Astrocyte (in vitro differentiated cells and primary cell): ENCODE data around the gene FAM149B1. TPM values are rescaled to one million over a fixed set of nuclear protein-coding genes. Genes with fewer than 3 reads are reported as not detected.

Experiments used
- DNase-seq: peaks from one replicate; pipeline ENCODE4 v3.0.0-alpha.2; 2010; ENCODE audit warnings: low read depth
- FAIRE-seq: peaks from 2 replicates; lab custom pipeline; 2011; peaks lifted over from hg19 to GRCh38; lab: Jason Lieb, UNC
- H2AFZ ChIP-seq: 2 replicates; pipeline ENCODE4 v1.6.0; 2012; ENCODE audit warnings: low read depth, low read length, inconsistent platforms
- H3K27ac ChIP-seq: 2 replicates; pipeline ENCODE4 v1.5.1; 2011; ENCODE audit warnings: low read depth, low read length, inconsistent platforms
- H3K27me3 ChIP-seq: 2 replicates; pipeline ENCODE4 v1.6.0; 2011; ENCODE audit warnings: low read length, inconsistent platforms; ENCODE audit not compliant: insufficient read depth
- H3K36me3 ChIP-seq: 2 replicates; pipeline ENCODE4 v1.5.1; 2011; ENCODE audit warnings: low read length, inconsistent platforms; ENCODE audit not compliant: insufficient read depth
- H3K4me1 ChIP-seq: 2 replicates; pipeline ENCODE4 v1.5.1; 2011; ENCODE audit warnings: low read length, inconsistent platforms; ENCODE audit not compliant: insufficient read depth
- H3K4me2 ChIP-seq: 2 replicates; pipeline ENCODE4 v1.6.0; 2012; ENCODE audit warnings: low read length, inconsistent platforms
- H3K4me3 ChIP-seq: 2 replicates; pipeline ENCODE4 v1.5.1; 2011; ENCODE audit warnings: low read depth, mild to moderate bottlenecking, low read length, inconsistent platforms; ENCODE audit not compliant: insufficient read depth
- H3K79me2 ChIP-seq: 2 replicates; pipeline ENCODE4 v1.6.0; 2012; ENCODE audit warnings: mild to moderate bottlenecking, low read length, inconsistent platforms; ENCODE audit not compliant: insufficient read depth
- H3K9ac ChIP-seq: 2 replicates; pipeline ENCODE4 v1.6.0; 2012; ENCODE audit warnings: mild to moderate bottlenecking, low read length, inconsistent platforms
- H3K9me3 ChIP-seq: 2 replicates; pipeline ENCODE4 v1.5.1; 2012; ENCODE audit warnings: low read depth, mild to moderate bottlenecking, low read length, inconsistent platforms; ENCODE audit not compliant: insufficient read depth
- H4K20me1 ChIP-seq: 2 replicates; pipeline ENCODE4 v1.6.0; 2012; ENCODE audit warnings: low read length, inconsistent platforms; ENCODE audit not compliant: insufficient read depth
- H3K27ac Mint-ChIP-seq: one replicate; pipeline ENCODE4 v1.8.0; 2021; ENCODE audit warnings: mild to moderate bottlenecking, mixed read lengths; ENCODE audit not compliant: unreplicated experiment
- H3K27me3 Mint-ChIP-seq: one replicate; pipeline ENCODE4 v1.8.0; 2021; ENCODE audit warnings: low read depth, mixed read lengths; ENCODE audit not compliant: unreplicated experiment
- H3K36me3 Mint-ChIP-seq: one replicate; pipeline ENCODE4 v1.8.0; 2021; ENCODE audit warnings: low read depth, mixed read lengths; ENCODE audit not compliant: unreplicated experiment
- H3K4me1 Mint-ChIP-seq: one replicate; pipeline ENCODE4 v1.8.0; 2021; ENCODE audit warnings: low read depth, mixed read lengths; ENCODE audit not compliant: unreplicated experiment
- H3K4me3 Mint-ChIP-seq: one replicate; pipeline ENCODE4 v1.8.0; 2021; ENCODE audit warnings: mild to moderate bottlenecking, moderate library complexity, mixed read lengths; ENCODE audit not compliant: unreplicated experiment
- H3K9me3 Mint-ChIP-seq: one replicate; pipeline ENCODE4 v1.8.0; 2021; ENCODE audit warnings: mild to moderate bottlenecking, mixed read lengths; ENCODE audit not compliant: unreplicated experiment
- EZH2 ChIP-seq: IDR thresholded peaks from 2 replicates; pipeline ENCODE4 v1.6.1; 2012; ENCODE audit warnings: mild to moderate bottlenecking, low read length, inconsistent platforms; ENCODE audit not compliant: insufficient read depth
- total RNA-seq: library from RNA; stranded (reverse); gene quantifications from 2 replicates; pipeline ENCODE4 v1.2.1, GENCODE V29; 2021
- TF ChIP-seq, protein P1 (sequence below): IDR thresholded peaks from 2 replicates; pipeline ENCODE4 v1.5.1; 2011; ENCODE audit warnings: low read depth, mild to moderate bottlenecking, inconsistent platforms, low read length, moderate library complexity; ENCODE audit not compliant: insufficient read depth

The FAM149B1 gene
- total RNA-seq, 1 donor from 2014 or later = 14.0 TPM

DNA sequence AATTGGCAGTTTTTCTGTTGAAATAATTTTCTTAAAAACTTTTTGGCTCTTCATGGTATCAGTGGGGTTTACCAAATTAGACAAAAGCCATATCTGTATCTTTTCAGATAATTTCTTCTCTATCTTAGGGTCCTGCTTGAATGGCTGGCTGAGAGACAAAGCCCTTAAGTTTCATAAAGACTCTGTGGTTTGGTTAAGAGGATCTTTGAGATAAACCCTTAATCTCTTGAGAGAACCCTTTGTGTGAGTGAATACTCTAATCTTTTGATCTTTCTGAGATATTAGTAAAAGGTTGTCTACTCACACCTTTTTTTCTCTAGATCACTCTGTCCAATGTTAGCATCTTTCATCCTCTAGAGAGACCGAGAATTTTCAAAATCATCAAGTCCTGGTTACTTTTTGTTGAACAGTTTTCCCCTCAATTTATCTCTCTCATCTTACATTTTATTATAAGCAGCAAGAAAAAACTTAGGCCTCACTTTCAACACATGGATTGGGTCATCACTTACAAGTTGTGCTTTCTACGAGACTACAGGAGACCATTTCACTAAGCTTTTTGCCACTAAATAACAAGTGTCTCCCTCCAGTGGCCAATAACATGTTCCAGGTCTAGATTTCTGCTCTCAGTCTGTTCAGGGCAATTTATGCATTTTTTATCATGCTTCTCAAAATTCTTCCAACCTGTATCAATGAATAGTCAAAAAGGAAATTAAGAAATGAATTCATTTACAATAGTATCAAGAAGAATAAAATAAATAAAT, 50.7 kb downstream of the FAM149B1 start:
- H2AFZ ChIP-seq = no peak overlapping the region
- H3K27me3 ChIP-seq = no peaks in the 10 kb centered on the region
- Mint-ChIP-seq H3K9me3 (no peaks in the 10 kb centered on the region), H3K27ac (no peak overlapping the region), H3K36me3 (peaks cover 13% of the 10 kb centered on the region), H3K27me3 (no peaks in the 10 kb centered on the region), H3K4me1 (no peaks in the 10 kb centered on the region), H3K4me3 (no peak overlapping the region)
- H3K4me3 ChIP-seq = no peak overlapping the region
- peaks cover 6% of the 10 kb centered on the region for H3K36me3 ChIP-seq
- FAIRE-seq (no peak), DNase-seq (no peak)
- no peak overlapping the region for H3K4me2 ChIP-seq
- H3K9ac ChIP-seq = no peak overlapping the region
- no peaks in the 10 kb centered on the region for H3K4me1 ChIP-seq
- TF ChIP-seq, protein P1, sequence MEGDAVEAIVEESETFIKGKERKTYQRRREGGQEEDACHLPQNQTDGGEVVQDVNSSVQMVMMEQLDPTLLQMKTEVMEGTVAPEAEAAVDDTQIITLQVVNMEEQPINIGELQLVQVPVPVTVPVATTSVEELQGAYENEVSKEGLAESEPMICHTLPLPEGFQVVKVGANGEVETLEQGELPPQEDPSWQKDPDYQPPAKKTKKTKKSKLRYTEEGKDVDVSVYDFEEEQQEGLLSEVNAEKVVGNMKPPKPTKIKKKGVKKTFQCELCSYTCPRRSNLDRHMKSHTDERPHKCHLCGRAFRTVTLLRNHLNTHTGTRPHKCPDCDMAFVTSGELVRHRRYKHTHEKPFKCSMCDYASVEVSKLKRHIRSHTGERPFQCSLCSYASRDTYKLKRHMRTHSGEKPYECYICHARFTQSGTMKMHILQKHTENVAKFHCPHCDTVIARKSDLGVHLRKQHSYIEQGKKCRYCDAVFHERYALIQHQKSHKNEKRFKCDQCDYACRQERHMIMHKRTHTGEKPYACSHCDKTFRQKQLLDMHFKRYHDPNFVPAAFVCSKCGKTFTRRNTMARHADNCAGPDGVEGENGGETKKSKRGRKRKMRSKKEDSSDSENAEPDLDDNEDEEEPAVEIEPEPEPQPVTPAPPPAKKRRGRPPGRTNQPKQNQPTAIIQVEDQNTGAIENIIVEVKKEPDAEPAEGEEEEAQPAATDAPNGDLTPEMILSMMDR = peak; percentile 40
- no peak for TF ChIP-seq EZH2
- no peaks in the 10 kb centered on the region for H3K9me3 ChIP-seq
- no peak overlapping the region for H3K27ac ChIP-seq
- H4K20me1 ChIP-seq = no peaks in the 10 kb centered on the region
- H3K79me2 ChIP-seq = no peaks in the 10 kb centered on the region

DNA sequence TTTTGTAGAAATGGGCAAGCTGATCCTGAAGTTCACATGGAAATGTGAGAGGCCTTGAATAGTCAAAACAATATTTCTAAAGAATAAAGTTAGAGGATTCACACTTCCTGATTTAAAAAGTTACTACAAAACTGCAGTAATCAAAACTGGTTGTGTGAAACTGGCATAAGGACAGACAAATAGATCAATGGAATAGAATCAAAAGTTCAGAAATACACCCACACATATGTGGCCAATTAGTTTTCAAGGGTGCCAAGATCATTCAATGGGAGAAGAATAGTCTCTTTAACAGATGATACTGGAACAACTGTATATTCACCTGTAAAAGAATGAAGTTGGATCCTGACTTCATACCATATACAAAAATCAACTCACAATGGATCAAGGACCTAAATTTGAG, 51.5 kb downstream of the FAM149B1 start:
- peak; percentile 72 for FAIRE-seq

More for the DNA sequence above, 51.5 kb downstream of the FAM149B1 start:
- no peak overlapping the region for H3K4me3 ChIP-seq
- Mint-ChIP-seq H3K27ac (no peak overlapping the region), H3K36me3 (peaks cover 10% of the 10 kb centered on the region), H3K9me3 (no peaks in the 10 kb centered on the region), H3K4me3 (no peak overlapping the region), H3K4me1 (no peaks in the 10 kb centered on the region), H3K27me3 (no peaks in the 10 kb centered on the region)
- no peak overlapping the region for H3K9ac ChIP-seq
- H3K27me3 ChIP-seq = no peaks in the 10 kb centered on the region
- H3K27ac ChIP-seq = no peak overlapping the region
- H3K36me3 ChIP-seq = peaks cover 6% of the 10 kb centered on the region
- no peaks in the 10 kb centered on the region for H3K79me2 ChIP-seq
- H3K4me2 ChIP-seq = no peak overlapping the region
- no peaks in the 10 kb centered on the region for H3K4me1 ChIP-seq
- no peaks in the 10 kb centered on the region for H3K9me3 ChIP-seq
- H4K20me1 ChIP-seq = no peaks in the 10 kb centered on the region
- no peak for DNase-seq
- no peak overlapping the region for H2AFZ ChIP-seq
- TF ChIP-seq, protein P1 = no peak
- TF ChIP-seq EZH2 = no peak
